BJ (cell line): Measurements from ENCODE around the gene RAC2. TPM values are rescaled to one million over a fixed set of nuclear protein-coding genes. Genes with fewer than 3 reads are reported as not detected.

Source experiments
- CTCF ChIA-PET: fragments of 350-600 bp; formaldehyde crosslinking; extraction: SDS; loops from one replicate; lab custom pipeline; 2021; ENCODE audit warnings: antibody characterized with exemption, inconsistent platforms; lab: Yijun Ruan, JAX
- POLR2A ChIA-PET: fragments of 300-600 bp; sonication (Branson Sonifier 250); formaldehyde crosslinking; extraction: SDS; loops from one replicate; lab custom pipeline; 2021; ENCODE audit warnings: antibody characterized with exemption; lab: Charles Lee
- DNase-seq: peaks from one replicate; pipeline ENCODE4 v3.0.0-alpha.2; 2011; ENCODE audit warnings: low read depth
- H3K27me3 ChIP-seq: 2 replicates; pipeline ENCODE4 v1.6.0; 2011; ENCODE audit warnings: low read length; ENCODE audit not compliant: control insufficient read depth, insufficient read depth
- H3K36me3 ChIP-seq: 2 replicates; pipeline ENCODE4 v1.5.1; 2011; ENCODE audit warnings: low read length; ENCODE audit not compliant: control insufficient read depth, insufficient read depth
- H3K4me3 ChIP-seq: 2 replicates; pipeline ENCODE4 v1.5.1; 2011; ENCODE audit warnings: low read depth, mild to moderate bottlenecking, control low read depth, low read length
- CTCF ChIP-seq: IDR thresholded peaks from 2 replicates; pipeline ENCODE4 v1.5.1; 2011; ENCODE audit warnings: low read depth, mild to moderate bottlenecking, control low read depth, inconsistent platforms, low read length, moderate library complexity; ENCODE audit not compliant: insufficient read depth
- polyA plus RNA-seq: library from polyadenylated mRNA; depleted of rRNA; stranded (reverse); fragments of >200 nt; gene quantifications from 2 replicates; pipeline ENCODE4 v1.2.3, GENCODE V29; 2011

Gene RAC2
- polyA plus RNA-seq, 1 experiment: 25.7 TPM

- TF ChIP-seq CTCF: no peak
- DNase-seq: no peak
These were observed 45.2 kb upstream of the RAC2 start for GRCh38 chr22:37289156-37289735.

GRCh38 chr22:37288521-37288920 lies 44.5 kb upstream of the RAC2 start:
- Histone ChIP-seq H3K4me3 (no peak overlapping the region), H3K27me3 (peaks cover 5% of the 10 kb centered on the region), H3K36me3 (no peaks in the 10 kb centered on the region)
- TF ChIP-seq CTCF: no peak
- CTCF ChIA-PET: interaction anchor here (1.7 kb wide), 1 partner anchor 11 kb away, joined by 4 read pairs; no protein-coding TSS in a partner anchor
- POLR2A ChIA-PET: no interaction called here
- no peak for DNase-seq

More at GRCh38 chr22:37289156-37289735, 45.2 kb upstream of the RAC2 start:
- Histone ChIP-seq H3K36me3 (no peaks in the 10 kb centered on the region), H3K27me3 (peaks cover 5% of the 10 kb centered on the region), H3K4me3 (no peak overlapping the region)
- ChIA-PET POLR2A (no interaction called here), CTCF (interaction anchor here (1.7 to 2.5 kb wide), 2 partner anchors 12 to 15 kb away, joined by 4 to 12 read pairs; no protein-coding TSS in a partner anchor)

GRCh38 chr22:37287550-37287951 lies 43.5 kb upstream of the RAC2 start:
- no peaks in the 10 kb centered on the region for H3K36me3 ChIP-seq
- no peak overlapping the region for H3K4me3 ChIP-seq
- peaks cover 3% of the 10 kb centered on the region for H3K27me3 ChIP-seq
- DNase-seq: no peak
- POLR2A ChIA-PET: no interaction called here
- TF ChIP-seq CTCF: no peak
- CTCF ChIA-PET: interaction anchor here (0.8 to 1.7 kb wide), 3 partner anchors 10 to 119 kb away, joined by 3 to 6 read pairs (median 4); no protein-coding TSS in a partner anchor

GRCh38 chr22:37285937-37286336 lies 41.9 kb upstream of the RAC2 start:
- peaks cover 3% of the 10 kb centered on the region for H3K27me3 ChIP-seq
- H3K36me3 ChIP-seq: no peaks in the 10 kb centered on the region
- ChIA-PET CTCF (interaction anchor here (0.7 kb wide), 1 partner anchor 25 kb away, joined by 3 read pairs; no protein-coding TSS in a partner anchor), POLR2A (no interaction called here)
- no peak overlapping the region for H3K4me3 ChIP-seq
- no peak for TF ChIP-seq CTCF
- no peak for DNase-seq

- H3K36me3 ChIP-seq: no peaks in the 10 kb centered on the region
- H3K27me3 ChIP-seq: peaks cover 3% of the 10 kb centered on the region
- H3K4me3 ChIP-seq: no peak overlapping the region
- TF ChIP-seq CTCF: no peak
- ChIA-PET CTCF (interaction anchor here (0.9 kb wide), 1 partner anchor 33 kb away, joined by 4 read pairs; no protein-coding TSS in a partner anchor), POLR2A (no interaction called here)
- DNase-seq: no peak
These were observed 40.8 kb upstream of the RAC2 start for GRCh38 chr22:37284805-37285355.
